B cell (primary cell): ENCODE measurements around the gene SLIT3. TPM values are rescaled to one million over a fixed set of nuclear protein-coding genes. Genes with fewer than 3 reads are reported as not detected.

Source experiments
- ATAC-seq: fragments of 200-7000 bp; cut with Tn5 transposase; one replicate; pipeline ENCODE4 v1.10.0; 2021; ENCODE audit warnings: low read depth, mild to moderate bottlenecking, moderate number of reproducible peaks, moderate library complexity
- CTCF ChIA-PET: fragments of 350-600 bp; sonication (Branson Sonifier 250); formaldehyde crosslinking; loops from one replicate; lab custom pipeline; 2021; ENCODE audit warnings: antibody characterized with exemption, inconsistent platforms; lab: Charles Lee
- POLR2A ChIA-PET: fragments of 350-600 bp; sonication (Branson Sonifier 250); formaldehyde crosslinking; loops from one replicate; lab custom pipeline; 2021; ENCODE audit warnings: antibody characterized with exemption; lab: Charles Lee
- DNase-seq: peaks from one replicate; pipeline ENCODE4 v3.0.0; 2013
- H2AFZ ChIP-seq: 2 replicates; pipeline ENCODE4 v1.6.1; 2012; ENCODE audit warnings: mild to moderate bottlenecking, low read depth, low read length; ENCODE audit not compliant: insufficient read depth, poor library complexity, severe bottlenecking
- H3K27ac ChIP-seq, 2 donors: 1 replicate in 1 of 2; 2 replicates in 1 of 2; pipeline ENCODE4 v1.5.1; 2012 to 2013; ENCODE audit warnings: low read length in 2 of 2, mild to moderate bottlenecking in 2 of 2, moderate library complexity in 1 of 2
- H3K27me3 ChIP-seq, 4 experiments: fragments of 200-600 bp in 1 of 4; sonication (generic) in 1 of 4; replicated peaks in 1 of 4; 1 replicate in 2 of 4; 2 replicates in 2 of 4; pipeline versions ENCODE4 v1.6.1 to v1.7.0; 2013 to 2016; ENCODE audit warnings: low read length in 3 of 4, mild to moderate bottlenecking in 2 of 4, mixed read lengths in 1 of 4, moderate library complexity in 1 of 4; ENCODE audit not compliant: insufficient read depth in 4 of 4, control insufficient read depth in 3 of 4; ENCODE audit errors: control extremely low read depth in 1 of 4
- H3K36me3 ChIP-seq, 2 experiments: replicated peaks in 1 of 2; 1 replicate in 1 of 2; 2 replicates in 1 of 2; pipeline versions ENCODE4 v1.6.1 to v1.7.1; 2013; ENCODE audit warnings: low read length in 1 of 2; ENCODE audit not compliant: insufficient read depth in 2 of 2, control insufficient read depth in 1 of 2; ENCODE audit errors: control extremely low read depth in 1 of 2, extremely low read depth in 1 of 2
- H3K4me1 ChIP-seq, 2 donors: fragments of 200-600 bp in 1 of 2; sonication (generic) in 1 of 2; 1 replicate in 1 of 2; 2 replicates in 1 of 2; pipeline versions ENCODE4 v1.5.1 to v1.6.1; 2013 to 2017; ENCODE audit warnings: low read length in 2 of 2; ENCODE audit not compliant: control insufficient read depth in 2 of 2, insufficient read depth in 2 of 2
- H3K4me2 ChIP-seq: replicated peaks from 2 replicates; pipeline ENCODE3; 2012; ENCODE audit warnings: mild to moderate bottlenecking, low read depth, low read length; ENCODE audit not compliant: poor library complexity, severe bottlenecking
- H3K4me3 ChIP-seq, 5 experiments: fragments of 200-600 bp in 1 of 5; sonication (generic) in 1 of 5; 1 replicate in 3 of 5; 2 replicates in 2 of 5; pipeline versions ENCODE4 v1.5.1 to v1.7.0; 2011 to 2016; ENCODE audit warnings: low read length in 4 of 5, mild to moderate bottlenecking in 4 of 5, low read depth in 2 of 5, control low read depth in 1 of 5, moderate library complexity in 1 of 5; ENCODE audit not compliant: insufficient read depth in 1 of 5; ENCODE audit errors: control extremely low read depth in 1 of 5, extremely low read depth in 1 of 5
- H3K79me2 ChIP-seq: fragments of 200-600 bp; sonication (generic); one replicate; pipeline ENCODE4 v1.6.0; 2016; ENCODE audit warnings: low read length; ENCODE audit not compliant: control insufficient read depth, insufficient read depth
- H3K9ac ChIP-seq: fragments of 200-600 bp; sonication (generic); 2 replicates; pipeline ENCODE4 v1.6.1; 2017; ENCODE audit warnings: mild to moderate bottlenecking, low read length, moderate library complexity
- H3K9me3 ChIP-seq, 3 donors: one replicate each; pipeline versions ENCODE4 v1.6.1 to v1.7.1; 2013; ENCODE audit warnings: low read length in 2 of 3; ENCODE audit not compliant: control insufficient read depth in 2 of 3, insufficient read depth in 1 of 3; ENCODE audit errors: control extremely low read depth in 1 of 3
- H4K20me1 ChIP-seq: 2 replicates; pipeline ENCODE4 v1.6.0; 2012; ENCODE audit warnings: mild to moderate bottlenecking, low read length; ENCODE audit not compliant: insufficient read depth, control insufficient read depth, poor library complexity, severe bottlenecking
- H3K27ac Mint-ChIP-seq: one replicate; pipeline ENCODE4 v1.8.0; 2021; ENCODE audit warnings: mixed read lengths
- H3K27me3 Mint-ChIP-seq: one replicate; pipeline ENCODE4 v1.8.0; 2021; ENCODE audit warnings: mixed read lengths
- H3K4me1 Mint-ChIP-seq: one replicate; pipeline ENCODE4 v1.8.0; 2021; ENCODE audit warnings: mixed read lengths
- H3K4me3 Mint-ChIP-seq: one replicate; pipeline ENCODE4 v1.8.0; 2021; ENCODE audit warnings: mixed read lengths
- H3K9me3 Mint-ChIP-seq: one replicate; pipeline ENCODE4 v1.8.0; 2022; ENCODE audit warnings: mixed read lengths; ENCODE audit not compliant: insufficient read depth
- CTCF ChIP-seq: fragments of 200-600 bp; IDR thresholded peaks from one replicate; pipeline ENCODE4 v1.8.0; 2022; ENCODE audit warnings: antibody characterized with exemption, mild to moderate bottlenecking
- EZH2 ChIP-seq: IDR thresholded peaks from 2 replicates; pipeline ENCODE4 v1.6.1; 2012; ENCODE audit warnings: borderline replicate concordance, low read depth, mild to moderate bottlenecking, moderate library complexity, low read length; ENCODE audit not compliant: insufficient read depth, poor library complexity, severe bottlenecking
- WGBS: methylation state at CpG from one replicate; pipeline ENCODE4 v1.1.5; 2013; ENCODE audit warnings: missing lambda C conversion rate; ENCODE audit not compliant: insufficient coverage; 5-methylcytosine and 5-hydroxymethylcytosine counted together
- intact Hi-C: fragments of 100-400 bp; cut with micrococcal nuclease; formaldehyde crosslinking; loops from one replicate; pipeline ENCODE4 v1.10.0; 2022
- polyA plus RNA-seq: library from polyadenylated mRNA; depleted of rRNA; stranded (reverse); fragments of >200 nt; gene quantifications from 2 replicates; pipeline ENCODE4 v1.2.3, GENCODE V29; 2012
- total RNA-seq, 2 donors: library from RNA; stranded (reverse); fragments of 120-200 nt in 1 of 2; gene quantifications; 1 replicate in 1 of 2; 2 replicates in 1 of 2; pipeline versions ENCODE4 v1.2.3 to v1.2.4, GENCODE V29; 2013 to 2022

The SLIT3 gene
- total and polyA plus RNA-seq, 2 donors (not counting 1 experiment from before 2014, with no cell fraction given) = not detected

DNA sequence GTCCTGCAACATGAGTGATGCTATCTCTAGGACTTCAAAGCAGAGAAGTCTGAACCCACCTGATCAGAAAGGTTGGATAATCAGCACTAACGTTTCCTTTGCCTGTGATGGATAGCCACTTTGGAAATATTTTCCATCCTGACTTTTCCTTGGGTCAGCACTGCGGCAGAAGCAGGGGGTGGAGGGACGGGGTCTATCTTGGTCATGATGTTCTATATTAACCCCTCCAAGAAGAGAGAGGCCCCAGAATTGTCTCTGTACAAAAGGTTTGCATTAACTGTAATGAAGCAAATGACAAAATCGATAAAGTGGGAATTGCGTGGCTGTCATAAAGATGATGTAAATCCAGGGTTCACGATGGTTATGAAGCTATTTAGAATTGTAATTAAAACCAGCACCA is 441.9 kb downstream of the SLIT3 start:
- Mint-ChIP-seq H3K27me3 (peaks cover 17% of the 10 kb centered on the region), H3K27ac (no peak overlapping the region), H3K4me3 (no peak overlapping the region), H3K4me1 (no peaks in the 10 kb centered on the region), H3K9me3 (no peaks in the 10 kb centered on the region)
- Histone ChIP-seq H3K4me2 (no peak overlapping the region), H3K4me1 (no peaks in the 10 kb centered on the region), H3K4me3 (no peak overlapping the region), H3K27me3 (no peaks in the 10 kb centered on the region), H3K9ac (no peak overlapping the region), H3K79me2 (no peaks in the 10 kb centered on the region), H3K27ac (no peak overlapping the region), H4K20me1 (no peaks in the 10 kb centered on the region), H2AFZ (no peak overlapping the region), H3K36me3 (no peaks in the 10 kb centered on the region), H3K9me3 (peaks cover 0 to 3% (median 0%) of the 10 kb centered on the region in 3 donors)
- CTCF ChIA-PET = no interaction called here
- ATAC-seq (no peak), DNase-seq (no peak)
- WGBS = no CpG with 5 or more reads among the region's 6 CpGs
- POLR2A ChIA-PET = no interaction called here
- TF ChIP-seq CTCF (no peak), EZH2 (no peak)
- intact Hi-C loops = no loop called here

GRCh38 chr5:168858371-168858770 is 442.6 kb downstream of the SLIT3 start:
- CTCF ChIA-PET = no interaction called here
- POLR2A ChIA-PET = no interaction called here
- H3K27me3 ChIP-seq = no peaks in the 10 kb centered on the region
- H3K27me3 Mint-ChIP-seq = peaks cover 14% of the 10 kb centered on the region
- intact Hi-C loops = no loop called here
- no peaks in the 10 kb centered on the region for H3K4me1 ChIP-seq
- TF ChIP-seq CTCF (no peak), EZH2 (no peak)
- peaks cover 0 to 3% (median 0%) of the 10 kb centered on the region in 3 donors for H3K9me3 ChIP-seq
- no peak overlapping the region for H3K27ac ChIP-seq
- WGBS = 100% methylated on average over 3 of the region's 4 CpGs
- DNase-seq (no peak), ATAC-seq (no peak)
- H3K9ac ChIP-seq = no peak overlapping the region
- no peaks in the 10 kb centered on the region for H4K20me1 ChIP-seq
- H3K27ac Mint-ChIP-seq = no peak overlapping the region
- H3K4me2 ChIP-seq = no peak overlapping the region
- H3K4me3 Mint-ChIP-seq = no peak overlapping the region
- no peak overlapping the region for H2AFZ ChIP-seq
- H3K4me3 ChIP-seq = no peak overlapping the region
- H3K79me2 ChIP-seq = no peaks in the 10 kb centered on the region
- no peaks in the 10 kb centered on the region for H3K4me1 Mint-ChIP-seq
- no peaks in the 10 kb centered on the region for H3K36me3 ChIP-seq
- H3K9me3 Mint-ChIP-seq = no peaks in the 10 kb centered on the region
